ENCODE results near the gene ABHD16B. TPM values are rescaled to one million over a fixed set of nuclear protein-coding genes. Genes with fewer than 3 reads are reported as not detected.

ABHD16B gene
- total and polyA plus RNA-seq, 8 donors = 0.18 TPM; not detected in 7

DNA sequence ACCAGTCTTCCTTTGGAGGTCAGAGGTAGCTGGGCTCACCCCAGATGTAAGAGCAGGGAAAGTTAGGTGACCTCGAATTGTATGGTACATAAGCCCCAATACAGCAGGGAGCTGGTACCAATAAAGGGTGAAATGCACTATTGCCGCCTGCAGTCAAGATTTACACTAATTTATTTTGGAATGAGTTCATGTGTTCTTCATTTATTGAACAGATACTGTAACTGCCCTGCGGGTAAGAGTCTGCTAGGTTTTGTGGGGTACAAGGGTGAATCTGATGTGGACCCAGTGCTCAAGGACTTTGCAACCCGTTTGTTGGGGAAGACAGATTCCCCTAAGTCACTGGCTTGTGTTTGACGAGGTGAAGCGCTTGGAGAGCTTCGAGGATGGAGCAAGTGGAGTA is 31.1 kb downstream of the ABHD16B start:
- Histone ChIP-seq H3K4me1 (peaks cover 18 to 55% of the 10 kb centered on the region in 2 donors), H3K4me3 (no peak overlapping the region), H3K27me3 (no peaks in the 10 kb centered on the region), H3K27ac (no peak overlapping the region), H3K9me3 (no peaks in the 10 kb centered on the region), H3K36me3 (peaks cover 0 to 55% of the 10 kb centered on the region in 2 donors)
- intact Hi-C loops (cut with DNase I) = no loop called here
- TF ChIP-seq, protein P1, sequence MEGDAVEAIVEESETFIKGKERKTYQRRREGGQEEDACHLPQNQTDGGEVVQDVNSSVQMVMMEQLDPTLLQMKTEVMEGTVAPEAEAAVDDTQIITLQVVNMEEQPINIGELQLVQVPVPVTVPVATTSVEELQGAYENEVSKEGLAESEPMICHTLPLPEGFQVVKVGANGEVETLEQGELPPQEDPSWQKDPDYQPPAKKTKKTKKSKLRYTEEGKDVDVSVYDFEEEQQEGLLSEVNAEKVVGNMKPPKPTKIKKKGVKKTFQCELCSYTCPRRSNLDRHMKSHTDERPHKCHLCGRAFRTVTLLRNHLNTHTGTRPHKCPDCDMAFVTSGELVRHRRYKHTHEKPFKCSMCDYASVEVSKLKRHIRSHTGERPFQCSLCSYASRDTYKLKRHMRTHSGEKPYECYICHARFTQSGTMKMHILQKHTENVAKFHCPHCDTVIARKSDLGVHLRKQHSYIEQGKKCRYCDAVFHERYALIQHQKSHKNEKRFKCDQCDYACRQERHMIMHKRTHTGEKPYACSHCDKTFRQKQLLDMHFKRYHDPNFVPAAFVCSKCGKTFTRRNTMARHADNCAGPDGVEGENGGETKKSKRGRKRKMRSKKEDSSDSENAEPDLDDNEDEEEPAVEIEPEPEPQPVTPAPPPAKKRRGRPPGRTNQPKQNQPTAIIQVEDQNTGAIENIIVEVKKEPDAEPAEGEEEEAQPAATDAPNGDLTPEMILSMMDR (IDR thresholded peaks at IDR 0.05) = no peak
- DNase-seq (no peak), ATAC-seq (no peak)

DNA sequence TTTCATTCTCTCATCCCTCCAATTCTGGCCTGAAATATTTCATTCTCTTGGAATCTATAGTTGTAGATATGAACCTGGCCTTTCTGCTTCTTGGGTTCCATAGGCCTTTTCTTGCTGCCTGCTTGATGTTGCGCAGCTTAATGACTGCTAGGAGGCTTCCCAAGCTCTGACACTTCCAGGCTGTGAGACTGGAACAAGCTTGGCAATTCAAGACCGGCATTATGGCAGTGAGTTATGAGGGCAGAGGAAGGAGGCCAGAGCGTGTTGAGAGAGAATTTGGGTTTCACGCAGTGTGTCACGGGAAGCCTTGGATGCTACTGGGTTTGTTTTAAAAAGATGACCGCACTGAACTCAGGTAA is 32.7 kb downstream of the ABHD16B start:
- H3K4me3 ChIP-seq = peak overlapping the region in 1 of 2 donors; percentile 67
- no peaks in the 10 kb centered on the region for H3K9me3 ChIP-seq
- no peak for ATAC-seq
- TF ChIP-seq, protein P1 (IDR thresholded peaks at IDR 0.05) = no peak
- no peaks in the 10 kb centered on the region for H3K27me3 ChIP-seq
- DNase-seq = no peak
- intact Hi-C loops (cut with DNase I) = no loop called here
- H3K36me3 ChIP-seq = peaks cover 0 to 41% of the 10 kb centered on the region in 2 donors
- peak overlapping the region; percentile 72 to 96 for H3K27ac ChIP-seq
- peaks cover 21 to 66% of the 10 kb centered on the region in 2 donors for H3K4me1 ChIP-seq

DNA sequence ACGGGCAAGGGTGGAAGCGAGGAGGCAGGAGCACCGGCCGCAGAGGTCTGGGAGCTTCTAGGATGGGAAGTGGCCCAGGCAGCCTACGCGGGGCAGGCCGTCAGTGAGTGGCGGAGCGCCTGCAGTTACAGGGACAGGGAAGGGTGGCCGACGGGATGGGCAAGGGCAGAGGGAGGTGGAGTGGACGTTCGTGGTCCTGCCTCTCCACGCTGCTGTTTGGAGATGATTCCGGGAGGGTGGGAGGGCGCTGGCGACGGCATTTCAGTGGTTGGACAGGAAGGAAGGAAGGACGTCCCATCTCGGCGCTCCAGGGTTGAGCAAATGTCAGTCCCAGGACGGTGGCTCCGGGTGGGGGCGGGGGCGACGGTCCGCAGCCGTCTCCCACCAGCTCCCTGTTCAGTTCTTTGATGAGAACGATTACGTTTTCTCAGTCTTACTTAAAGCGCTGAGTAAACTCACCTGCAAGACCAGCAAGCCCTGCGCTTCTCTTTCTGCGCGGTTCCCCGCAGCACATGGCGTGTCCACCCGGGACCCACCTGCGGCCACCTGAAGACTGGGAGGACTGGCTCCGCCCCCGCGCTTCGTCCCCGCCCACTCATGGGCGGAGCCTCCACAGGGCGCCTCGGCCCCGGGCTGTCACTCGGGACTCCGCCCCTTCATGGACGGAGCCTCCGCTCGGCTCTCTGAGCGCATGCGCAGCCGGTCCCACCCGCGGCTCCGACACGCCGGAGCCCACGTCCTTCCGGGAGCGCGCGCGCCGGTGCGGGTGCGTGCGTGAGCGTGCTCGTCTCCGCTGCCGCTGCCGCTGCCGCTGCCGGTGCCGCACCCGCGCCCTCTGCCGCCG is 33.3 kb downstream of the ABHD16B start, which contains the start of gene DNAJC5:
TSS of gene DNAJC5 (plus strand) at position 769 of the 844 bp plus-strand sequence. CDS start 33,220 bp downstream, outside the sequence.
- DNase-seq (peak; percentile 86 to 99 (median 96)), ATAC-seq (peak; percentile 94)
- H3K36me3 ChIP-seq = peaks cover 0 to 35% of the 10 kb centered on the region in 2 donors
- no peaks in the 10 kb centered on the region for H3K27me3 ChIP-seq
- H3K27ac ChIP-seq = peak within 1 kb of the TSS; percentile 75 to 96
- TF ChIP-seq, protein P1 (IDR thresholded peaks at IDR 0.05) = no peak
- intact Hi-C loops (cut with DNase I) = no loop called here
- H3K9me3 ChIP-seq = no peaks in the 10 kb centered on the region
- peaks cover 21 to 66% of the 10 kb centered on the region in 2 donors for H3K4me1 ChIP-seq
- peak within 1 kb of the TSS; percentile 46 to 67 for H3K4me3 ChIP-seq

DNA sequence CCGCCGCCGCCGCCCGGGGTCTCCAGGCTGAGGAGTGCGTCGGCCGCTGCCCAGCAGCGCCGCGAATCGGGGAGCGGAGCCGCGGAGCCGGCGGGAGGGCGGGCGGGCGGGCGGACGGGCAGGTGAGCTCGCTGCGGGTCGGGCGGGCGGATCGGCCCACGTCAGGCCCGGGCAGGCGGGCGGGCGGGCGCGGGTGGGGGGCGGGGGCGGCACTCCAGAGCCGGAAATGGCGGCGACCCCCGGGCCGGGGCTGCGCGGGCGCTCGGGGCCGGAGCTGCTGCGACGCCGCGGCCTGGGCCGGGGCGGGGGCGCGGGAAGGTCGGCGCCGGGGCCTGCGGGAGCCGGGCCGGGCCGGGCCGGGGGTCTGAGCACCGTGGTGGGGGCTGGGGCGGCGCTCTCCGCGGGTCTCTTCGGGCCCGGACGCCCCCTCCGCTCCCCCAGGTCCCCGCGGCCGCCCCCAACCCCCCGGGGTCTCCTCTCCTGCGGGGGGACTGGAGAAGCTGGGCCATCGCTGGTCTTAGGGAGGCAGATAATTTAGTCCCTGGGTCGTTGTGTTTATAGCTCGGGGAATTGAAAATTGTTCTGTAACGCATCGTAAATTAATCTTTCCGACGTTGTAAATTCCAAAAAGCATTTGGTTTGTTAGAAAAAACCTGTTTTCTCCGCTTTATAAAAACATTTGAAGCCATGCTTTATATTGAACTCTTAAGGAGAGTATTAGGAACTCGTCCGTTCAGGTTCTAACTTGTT is 34.1 kb downstream of the ABHD16B start:
- no peaks in the 10 kb centered on the region for H3K27me3 ChIP-seq
- intact Hi-C loops (cut with DNase I) = no loop called here
- H3K9me3 ChIP-seq = no peaks in the 10 kb centered on the region
- TF ChIP-seq, protein P1 (IDR thresholded peaks at IDR 0.05) = no peak
- DNase-seq (peak in 1 of 4 donors; percentile 7), ATAC-seq (no peak)
- peak overlapping the region; percentile 75 to 96 for H3K27ac ChIP-seq
- H3K4me1 ChIP-seq = peaks cover 22 to 66% of the 10 kb centered on the region in 2 donors
- H3K36me3 ChIP-seq = peaks cover 0 to 27% of the 10 kb centered on the region in 2 donors
- H3K4me3 ChIP-seq = peak overlapping the region; percentile 46 to 67

DNA sequence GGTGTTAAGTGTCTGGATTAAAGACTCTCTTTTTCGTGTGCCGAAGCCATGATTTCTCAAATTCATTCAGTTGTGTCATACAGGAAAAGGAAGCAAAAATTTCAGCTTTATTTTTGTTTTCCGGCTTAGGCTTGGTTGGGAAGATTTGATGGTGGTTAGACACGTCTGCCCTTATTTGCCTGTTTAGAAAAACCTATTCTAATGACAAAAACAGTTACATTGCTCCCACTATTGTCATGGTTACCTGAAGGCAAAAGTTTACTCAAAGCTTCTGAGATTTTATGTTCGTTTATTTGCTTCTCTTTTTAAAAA is 34.6 kb downstream of the ABHD16B start:
- intact Hi-C loops (cut with DNase I) = no loop called here
- DNase-seq (peak in 2 of 4 donors; percentile 8 to 14), ATAC-seq (no peak)
- no peaks in the 10 kb centered on the region for H3K9me3 ChIP-seq
- TF ChIP-seq, protein P1 (IDR thresholded peaks at IDR 0.05) = no peak
- H3K4me3 ChIP-seq = peak overlapping the region; percentile 46 to 67
- peaks cover 0 to 22% of the 10 kb centered on the region in 2 donors for H3K36me3 ChIP-seq
- H3K27ac ChIP-seq = peak overlapping the region; percentile 75 to 96
- peaks cover 20 to 66% of the 10 kb centered on the region in 2 donors for H3K4me1 ChIP-seq
- no peaks in the 10 kb centered on the region for H3K27me3 ChIP-seq

All from left lung (tissue), 10 donors.